HG03159 (cell line): ENCODE measurements around the gene BAIAP2L1.

Experiments
- ATAC-seq: cut with Tn5 transposase; IDR thresholded peaks from one replicate; pipeline ENCODE4 v1.9.1; 2021; ENCODE audit warnings: mild to moderate bottlenecking, moderate library complexity; ENCODE audit not compliant: unreplicated experiment

BAIAP2L1 gene

DNA sequence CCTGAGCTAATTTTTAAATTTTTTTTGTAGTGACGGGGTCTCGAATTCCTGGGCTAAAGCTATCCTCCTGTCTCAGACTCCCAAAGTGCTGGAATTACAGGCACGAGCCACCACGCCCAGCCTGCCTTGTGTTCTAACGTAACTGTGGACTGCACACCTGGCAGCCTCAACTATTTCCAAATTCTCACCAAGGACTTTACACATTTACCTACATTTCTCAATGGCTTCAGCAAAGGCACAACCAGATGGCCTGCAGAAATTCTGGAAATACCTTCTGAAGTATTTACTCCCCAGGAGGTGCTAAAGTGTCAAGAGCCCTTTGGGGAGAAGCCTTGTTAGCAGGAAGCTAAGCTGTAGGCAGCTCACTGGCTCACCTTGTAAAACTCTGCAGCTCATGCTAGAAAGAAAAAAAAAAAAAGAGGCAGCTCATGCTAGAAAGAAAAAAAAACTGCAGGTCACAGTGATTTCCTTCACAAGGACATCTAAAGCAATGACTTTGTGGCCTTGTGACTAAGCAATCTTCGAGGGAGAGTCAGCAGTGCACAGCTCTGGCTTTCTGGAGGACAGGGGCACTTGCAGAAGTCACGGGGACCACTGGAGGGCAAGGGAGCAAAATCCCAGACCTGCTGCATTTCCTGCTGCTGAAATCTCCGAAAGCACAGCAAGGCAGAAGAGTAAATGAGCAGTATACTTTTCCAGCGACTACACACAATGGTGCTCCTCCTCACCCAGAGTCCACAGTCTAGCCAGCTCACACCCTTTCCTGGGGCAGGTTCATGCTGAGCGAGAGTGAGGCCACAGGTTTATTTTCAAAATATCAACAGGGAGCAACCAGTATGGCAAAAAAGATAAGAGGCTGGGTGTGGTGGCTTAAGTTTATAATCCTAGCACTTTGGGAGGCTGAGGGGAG, 40.4 kb downstream of the BAIAP2L1 start:
- ATAC-seq, result no peak

DNA sequence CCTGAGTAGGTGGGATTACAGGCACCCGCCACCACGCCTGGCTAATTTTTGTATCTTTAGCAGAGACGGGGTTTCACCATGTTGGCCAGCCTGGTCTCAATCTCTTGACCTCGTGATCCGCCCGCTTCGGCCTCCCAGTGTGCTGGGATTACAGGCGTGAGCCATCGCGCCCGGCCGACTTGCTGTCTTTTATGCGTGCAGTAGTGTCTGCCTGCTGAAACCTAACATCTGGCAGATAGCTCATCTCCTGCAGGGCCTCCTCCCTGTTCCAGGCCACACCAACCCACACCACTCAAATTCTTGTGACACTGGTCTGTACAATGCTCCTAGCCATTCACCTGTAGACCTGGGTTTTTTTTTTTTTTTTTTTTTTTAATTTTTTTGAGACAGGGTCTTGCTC, 41.5 kb downstream of the BAIAP2L1 start:
- ATAC-seq, result no peak

DNA sequence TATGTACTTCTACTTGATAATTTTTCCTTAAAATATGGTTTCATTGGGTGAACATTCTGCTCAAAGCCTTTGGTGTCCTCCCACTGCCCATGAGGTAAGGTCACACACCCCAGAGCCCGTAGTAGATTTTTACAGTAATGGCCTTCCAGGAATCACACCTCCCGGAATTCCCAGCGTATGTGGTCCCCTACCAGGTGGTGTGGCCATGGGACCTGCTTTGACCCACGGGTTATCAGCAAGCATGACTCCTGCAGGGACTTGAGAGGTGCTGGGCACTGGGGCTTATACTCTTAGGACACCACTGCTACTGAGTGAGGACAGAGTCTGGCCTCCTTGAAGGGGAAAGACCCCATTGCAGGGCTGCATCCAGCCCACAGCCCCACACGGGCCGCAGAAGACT, 42.2 kb downstream of the BAIAP2L1 start:
- no peak for ATAC-seq

DNA sequence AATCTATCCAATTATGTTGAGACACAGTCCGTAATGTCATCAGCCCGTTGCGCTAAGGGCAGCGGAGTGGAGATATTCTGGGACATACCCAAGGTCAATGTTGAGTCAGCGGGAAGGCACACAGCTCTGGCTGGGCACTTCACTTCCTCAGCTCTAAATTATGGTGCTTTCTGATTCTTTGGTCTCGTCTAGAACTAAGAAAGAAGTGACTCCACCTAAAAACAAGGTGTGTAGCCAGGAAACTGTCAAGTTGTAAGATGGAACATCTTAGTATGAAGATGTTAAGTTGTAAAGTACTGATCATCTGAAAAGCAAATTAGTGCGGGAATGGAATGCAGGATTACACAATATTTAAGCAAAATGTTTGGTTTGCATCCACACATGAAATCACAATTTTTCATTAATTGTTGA, 43.1 kb downstream of the BAIAP2L1 start:
- ATAC-seq, result no peak

DNA sequence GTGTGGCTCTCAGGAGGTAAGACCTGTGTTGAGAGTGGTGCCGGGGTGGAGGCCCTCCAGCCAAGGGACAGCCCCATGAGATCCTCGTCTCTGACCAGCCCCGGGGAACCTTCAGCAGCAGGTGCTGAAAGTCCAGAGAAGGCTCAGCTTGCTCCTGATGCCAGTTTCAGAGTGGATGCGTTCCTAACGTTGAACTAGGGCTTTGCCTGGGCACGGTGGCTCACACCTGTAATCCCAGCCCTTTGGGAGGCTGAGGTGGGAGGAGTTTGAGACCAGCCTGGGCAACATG, 45.7 kb downstream of the BAIAP2L1 start:
- no peak for ATAC-seq

DNA sequence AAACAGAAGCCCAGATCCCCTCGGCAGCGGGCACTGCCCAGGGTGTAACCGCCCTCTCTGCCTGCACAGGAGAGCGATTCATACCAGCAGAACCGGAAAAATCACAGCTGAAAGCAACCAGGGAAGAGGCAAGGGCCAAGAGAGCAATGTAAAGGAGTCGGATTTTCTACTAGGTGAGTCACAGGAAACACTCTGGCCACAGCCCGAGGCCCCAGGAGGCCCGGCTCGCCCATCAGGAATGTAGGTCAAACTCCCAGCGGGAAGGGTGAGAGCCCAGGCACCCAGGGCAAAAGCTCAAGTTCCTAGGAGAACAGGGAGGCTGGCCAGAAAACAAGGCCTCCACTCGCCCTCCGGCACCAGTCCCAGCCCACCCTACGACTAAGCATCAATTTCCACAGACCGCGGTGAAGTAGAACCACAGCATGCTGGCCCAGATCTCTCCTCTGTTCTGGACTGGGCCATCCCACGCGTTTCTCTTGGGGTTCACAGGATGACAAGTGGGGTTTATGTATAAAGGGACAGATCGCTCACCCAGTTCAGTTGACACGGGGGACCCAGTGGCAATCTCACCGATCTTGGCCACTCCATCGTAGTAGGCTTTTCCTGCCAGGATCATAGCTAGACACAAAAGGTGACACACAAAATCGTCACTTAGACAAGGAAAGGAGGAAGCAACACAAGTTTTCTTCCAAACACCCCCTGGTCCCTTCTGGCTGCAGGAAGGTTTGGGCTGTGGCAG, 46.2 kb downstream of the BAIAP2L1 start:
- no peak for ATAC-seq

DNA sequence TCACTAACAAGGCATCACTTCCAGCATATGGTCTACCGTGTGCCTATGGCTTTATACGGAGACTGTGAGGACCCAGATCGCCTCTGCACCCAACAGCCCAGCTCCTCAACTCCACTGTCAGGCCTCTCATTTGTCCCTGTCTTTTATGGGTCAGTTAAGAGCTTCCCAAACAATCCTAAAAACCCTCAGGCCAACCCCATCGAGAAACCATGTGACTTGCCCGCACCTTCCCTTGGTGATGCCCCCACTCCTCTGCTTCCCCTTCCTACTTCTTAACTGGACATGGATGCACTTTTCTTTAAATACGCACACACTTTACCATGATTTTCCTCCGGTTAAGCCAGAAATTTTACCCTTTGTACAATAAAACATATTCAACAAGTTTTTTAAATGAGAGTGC, 46.8 kb downstream of the BAIAP2L1 start:
- ATAC-seq, result no peak

DNA sequence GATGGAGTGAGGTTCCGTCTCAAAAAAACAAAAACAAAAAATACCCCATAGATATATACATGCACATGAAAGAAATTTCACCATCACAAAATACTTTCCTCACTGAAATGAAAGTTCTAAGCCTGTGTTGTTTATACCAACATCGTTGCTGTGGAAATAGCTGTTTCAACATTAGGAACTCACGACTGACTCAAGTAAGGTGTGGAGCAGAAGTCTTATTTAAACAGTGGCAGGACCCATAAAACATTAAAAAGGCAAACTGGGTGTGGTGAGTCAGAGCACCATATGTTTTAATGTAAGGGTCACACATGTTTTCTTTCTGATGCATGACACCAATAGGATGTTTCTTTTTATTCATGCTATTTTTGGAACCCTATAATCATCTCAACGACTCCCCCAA, 48.3 kb downstream of the BAIAP2L1 start:
- no peak for ATAC-seq

DNA sequence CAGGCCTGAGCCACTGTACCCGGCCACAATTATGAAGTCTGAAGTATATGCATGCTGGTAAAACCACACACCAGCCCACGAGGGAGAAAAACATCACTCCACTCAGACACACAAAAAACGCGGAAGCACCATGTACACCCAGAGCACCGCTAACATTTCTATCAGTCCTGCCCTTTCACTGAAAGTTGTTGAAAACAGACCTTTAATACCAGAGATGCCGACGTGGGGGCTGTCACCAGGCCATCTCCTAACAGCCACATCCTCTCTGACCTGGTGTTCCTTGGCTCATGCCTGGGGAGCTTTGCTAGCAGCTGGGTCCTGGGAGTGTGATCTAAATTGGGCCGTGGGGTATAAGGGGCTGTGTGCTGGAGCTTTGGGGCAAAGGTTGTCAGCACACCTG, 49.8 kb downstream of the BAIAP2L1 start:
- ATAC-seq, result no peak

DNA sequence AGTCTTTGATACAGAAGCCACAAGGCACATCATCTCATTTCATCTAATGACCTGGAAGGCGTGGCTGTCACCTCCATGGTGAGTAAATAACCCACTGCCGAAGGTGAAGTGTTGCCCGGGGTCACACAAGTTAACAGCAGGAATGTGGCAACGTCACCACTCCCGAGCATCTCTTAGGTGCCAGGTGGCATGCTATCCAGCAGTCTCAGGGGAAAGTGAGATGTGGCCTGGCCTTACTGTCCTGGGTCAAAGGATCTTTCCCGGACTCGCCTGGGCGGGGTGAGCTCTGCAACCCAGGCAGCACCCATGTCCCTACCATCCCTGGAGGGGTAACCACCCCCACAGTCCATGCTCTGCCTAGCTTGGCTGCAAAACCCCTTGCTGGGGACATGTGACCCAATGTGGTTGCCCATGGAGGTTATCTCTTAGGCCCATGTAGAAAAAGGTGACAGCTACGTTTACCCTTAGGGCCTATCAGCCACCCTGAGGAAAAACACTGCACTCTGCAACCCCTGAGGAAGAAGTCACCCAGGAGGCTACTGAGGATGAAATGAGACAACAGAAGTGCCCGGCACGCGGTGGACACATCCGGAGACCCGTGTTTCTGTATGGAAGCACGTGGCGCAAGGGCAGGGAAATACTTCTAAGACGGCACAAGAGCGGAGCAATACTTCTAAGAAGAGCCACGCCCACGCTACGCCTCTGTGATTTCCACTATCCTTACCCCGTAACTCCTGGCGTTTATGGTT, 52.0 kb downstream of the BAIAP2L1 start:
- ATAC-seq, result no peak

DNA sequence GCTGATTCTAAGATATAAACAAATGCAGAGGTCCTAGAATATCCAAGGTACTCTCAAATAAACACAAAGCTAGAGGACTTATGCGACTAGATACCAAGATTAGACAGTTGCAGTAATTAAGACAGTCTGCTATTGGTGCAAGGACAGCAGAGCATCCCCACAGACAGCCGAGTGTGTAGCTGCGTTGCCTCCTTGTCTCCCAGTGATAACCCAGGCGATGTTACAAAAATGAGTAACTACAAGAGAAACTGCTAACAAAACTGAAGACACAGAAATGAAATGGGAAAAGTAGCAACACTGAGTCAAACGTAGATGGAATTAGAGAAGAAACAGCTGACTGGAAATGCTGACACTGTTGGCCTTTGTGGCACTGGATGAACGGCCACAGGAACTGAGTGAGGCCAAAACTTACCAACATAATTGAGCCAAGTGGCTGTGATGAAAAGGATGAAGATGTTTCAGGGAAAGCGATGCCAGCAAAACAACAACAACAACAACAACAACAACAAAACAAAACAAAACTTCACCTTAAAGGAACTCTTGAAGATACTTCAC, 54.3 kb downstream of the BAIAP2L1 start:
- ATAC-seq, result no peak

DNA sequence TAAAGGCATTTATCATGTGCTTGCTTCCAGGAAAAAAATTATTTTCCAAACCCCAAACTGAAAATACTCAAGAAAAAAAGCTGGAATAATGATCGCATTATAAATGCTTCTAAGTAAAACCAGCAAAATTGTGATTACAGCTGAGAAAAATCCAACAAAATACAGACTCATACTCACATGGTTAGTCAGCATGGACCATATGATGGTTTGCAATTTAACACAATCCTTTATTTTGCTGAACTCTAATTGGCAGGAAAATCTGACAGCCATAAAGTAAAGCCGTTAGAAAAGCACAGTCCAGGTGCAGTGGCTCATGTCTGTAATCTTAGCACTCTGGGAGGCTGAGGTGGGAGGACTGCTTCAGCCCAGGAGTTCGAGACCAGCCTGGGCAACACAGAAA, 59.8 kb downstream of the BAIAP2L1 start:
- ATAC-seq, result no peak

DNA sequence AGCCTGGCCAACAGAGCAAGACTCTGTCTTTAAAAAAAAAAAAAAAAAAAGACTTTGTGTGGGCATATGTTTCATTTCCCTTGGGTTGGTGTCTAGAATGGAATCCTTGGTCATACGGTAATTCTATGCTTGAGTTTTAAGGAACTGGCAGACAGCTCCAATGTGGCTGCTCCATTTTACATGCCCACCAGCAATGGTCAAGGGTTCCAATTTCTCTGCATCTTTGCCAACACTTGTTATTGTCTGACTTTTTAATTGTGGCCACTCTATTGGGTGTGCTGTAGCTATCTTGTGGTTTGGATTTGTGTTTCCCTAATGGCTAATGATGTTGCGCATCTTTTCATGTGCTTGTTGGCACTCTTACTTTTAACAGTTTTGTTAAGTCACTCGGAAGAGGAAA, 61.8 kb downstream of the BAIAP2L1 start:
- no peak for ATAC-seq

DNA sequence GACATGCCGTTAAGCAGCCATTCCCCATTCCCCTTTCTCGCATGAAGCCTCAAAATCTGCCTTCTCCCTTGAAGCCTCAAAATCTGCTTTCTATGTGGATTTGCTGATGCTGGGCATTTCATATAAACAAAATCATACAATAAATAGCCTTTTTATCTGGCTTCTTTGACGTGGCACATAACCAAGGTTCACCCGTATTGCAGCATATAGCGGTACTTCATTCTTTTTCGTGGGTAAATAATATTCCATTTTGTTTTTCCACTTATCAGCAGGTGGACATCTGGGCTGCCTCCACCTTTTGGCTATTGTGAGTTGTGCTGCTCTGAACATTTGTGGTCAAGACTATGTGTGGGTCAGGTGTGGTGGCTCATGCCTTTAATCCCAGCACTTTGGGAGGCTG, 62.4 kb downstream of the BAIAP2L1 start:
- ATAC-seq, result no peak

DNA sequence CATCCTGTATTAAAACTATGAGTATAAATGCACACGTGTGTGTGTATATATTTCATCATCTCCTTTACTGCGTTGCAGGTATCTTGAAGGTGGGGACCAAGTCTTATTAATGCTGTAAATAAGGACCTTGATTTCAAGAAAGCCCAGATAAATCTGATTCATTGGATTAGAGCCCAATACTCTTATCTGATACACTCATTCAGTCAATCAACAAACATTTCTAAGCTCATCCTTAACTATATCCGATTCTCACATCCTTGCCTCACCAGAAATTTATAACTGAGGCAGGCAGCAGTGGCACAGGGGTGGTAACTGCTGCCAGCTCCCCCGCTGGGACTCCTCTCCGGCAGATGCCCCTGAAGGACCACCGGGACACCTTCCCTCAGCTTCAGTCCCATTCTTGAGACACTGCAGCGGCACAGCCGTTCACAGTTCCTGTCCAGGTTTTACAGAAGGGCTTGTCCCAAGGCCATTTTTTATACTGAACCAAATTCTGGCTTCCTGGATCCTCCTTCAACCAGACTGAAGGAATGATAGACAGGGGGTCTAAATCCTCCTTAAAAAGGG, 65.4 kb downstream of the BAIAP2L1 start:
- no peak for ATAC-seq

DNA sequence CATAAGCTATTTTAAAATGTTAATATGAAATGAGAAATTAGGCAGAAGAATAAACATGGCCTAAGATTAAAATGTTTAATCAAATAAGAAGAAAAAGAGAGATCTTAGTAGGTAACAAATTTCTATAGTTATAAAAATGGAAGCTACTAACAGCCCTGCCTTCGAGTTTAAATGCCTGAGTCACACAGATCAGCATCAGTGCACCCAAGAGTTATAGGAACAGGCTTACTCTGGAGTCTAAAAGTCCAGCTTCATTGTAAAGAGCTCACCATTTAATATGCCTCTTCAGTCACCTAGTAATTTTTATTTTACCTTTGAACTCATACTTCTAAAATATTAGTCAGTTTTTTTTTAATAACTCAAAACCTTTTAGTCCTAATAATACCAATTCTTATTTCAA, 66.8 kb downstream of the BAIAP2L1 start:
- ATAC-seq, result no peak

DNA sequence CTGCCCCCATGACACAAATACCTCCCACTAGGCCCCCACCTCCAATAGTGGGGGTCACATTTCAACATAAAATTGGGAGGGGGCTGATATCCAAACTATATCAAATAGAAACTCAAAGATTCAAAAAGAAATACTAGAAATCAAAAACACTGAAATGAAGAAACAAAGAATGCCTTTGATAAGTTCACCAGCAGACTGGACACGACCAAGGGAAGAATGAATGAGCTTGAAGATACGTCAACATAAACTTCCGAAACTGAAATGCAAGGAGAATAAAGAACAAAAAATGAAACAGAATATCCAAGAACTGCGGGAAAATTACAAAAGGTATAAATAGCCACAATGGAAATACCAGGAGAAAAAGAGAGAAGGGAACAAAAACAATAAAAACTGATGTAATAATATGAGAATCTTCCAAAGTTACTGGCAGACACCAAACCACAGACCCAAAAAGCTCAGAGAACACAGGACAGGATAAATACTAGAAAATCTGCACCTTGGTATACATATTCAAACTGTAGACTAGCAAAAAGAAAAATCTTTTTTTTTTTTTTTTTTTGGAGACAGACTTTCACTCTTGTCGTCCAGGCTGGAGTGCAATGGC, 69.9 kb downstream of the BAIAP2L1 start:
- ATAC-seq, result no peak

DNA sequence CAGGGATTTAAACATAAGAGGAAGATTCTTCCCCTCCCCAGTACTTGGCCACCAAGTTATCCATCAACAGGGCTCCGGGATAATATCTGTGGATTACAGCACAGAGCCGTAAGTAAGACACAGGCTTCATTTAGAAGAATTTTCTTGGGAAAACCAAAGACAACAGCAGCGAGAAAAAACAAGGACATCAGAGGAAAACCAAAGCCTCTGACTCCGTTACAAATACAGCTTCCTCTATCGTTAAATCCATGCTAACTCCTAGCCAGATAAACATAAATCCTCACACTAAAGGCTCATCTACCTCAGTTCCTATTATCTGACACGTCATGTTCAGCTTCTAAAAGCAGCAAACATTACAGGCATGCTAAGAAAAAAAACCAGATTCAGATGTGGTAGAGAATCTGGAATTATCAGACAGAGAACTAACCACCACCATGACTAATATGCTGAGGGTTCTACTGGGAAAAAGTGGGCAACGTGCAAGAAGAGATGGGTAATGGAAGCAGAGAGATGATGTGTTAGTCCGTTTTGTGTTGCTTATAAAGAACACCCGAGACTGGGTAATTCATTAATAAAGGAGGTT, 71.0 kb downstream of the BAIAP2L1 start:
- no peak for ATAC-seq

DNA sequence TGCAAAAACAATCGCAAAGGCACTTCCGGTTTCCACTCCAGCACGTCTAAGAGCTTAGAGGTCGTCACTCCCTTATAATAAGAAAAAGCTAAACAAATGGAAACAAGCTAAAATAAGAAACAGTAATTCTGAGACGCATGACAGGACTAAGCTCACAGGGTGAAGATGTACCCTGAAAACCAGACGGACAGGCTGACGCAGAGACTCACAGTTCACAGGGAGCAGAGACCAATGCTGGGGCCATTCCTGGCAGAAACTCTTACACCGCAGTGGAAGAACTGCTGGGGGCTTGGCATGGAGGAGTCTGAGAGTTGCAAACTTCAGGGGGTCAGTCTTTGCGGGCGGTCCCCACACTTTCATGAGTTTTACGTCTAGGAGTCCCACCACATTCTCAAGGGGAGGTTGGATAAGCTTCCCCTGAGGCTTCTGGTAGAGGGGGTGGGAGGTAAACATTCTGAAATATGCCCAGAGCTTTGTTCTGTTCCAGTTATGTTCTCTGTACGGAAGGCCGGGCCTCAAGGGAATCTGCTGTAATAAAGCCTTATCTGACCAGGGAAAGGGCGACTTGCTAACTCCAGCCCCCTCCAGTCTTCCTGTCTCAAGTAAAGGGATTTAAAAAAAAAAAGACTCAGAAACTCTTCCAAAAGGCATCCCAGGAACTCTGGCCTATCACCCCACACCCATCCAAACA, 71.6 kb downstream of the BAIAP2L1 start:
- ATAC-seq, result no peak

DNA sequence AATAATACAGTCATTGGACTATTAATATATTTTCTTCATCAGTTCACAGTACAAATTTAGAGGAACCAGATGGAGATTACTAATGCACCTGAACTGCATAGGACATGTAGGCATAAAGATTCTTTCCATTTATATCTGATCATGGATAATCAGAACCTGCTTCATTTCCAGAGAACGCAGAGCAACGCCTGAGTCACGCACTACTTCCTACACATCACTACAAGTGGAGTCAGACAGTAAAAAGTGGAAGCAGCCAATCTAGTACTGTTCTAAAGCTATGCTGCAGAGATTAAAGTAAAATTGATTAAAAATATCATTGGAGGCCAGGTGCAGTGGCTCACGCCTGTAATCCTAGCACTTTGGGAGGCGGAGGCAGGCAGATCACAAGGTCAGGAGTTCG, 76.1 kb downstream of the BAIAP2L1 start:
- ATAC-seq, result no peak
